NT2/D1 (cell line): Measurements from ENCODE around the gene AURKAIP1.

Experiments used
- SUZ12 ChIP-seq: IDR thresholded peaks from 2 replicates; pipeline ENCODE4 v1.6.1; 2011; ENCODE audit not compliant: insufficient read length, insufficient read depth; ENCODE audit errors: extremely low read depth
- YY1 ChIP-seq: IDR thresholded peaks from 2 replicates; pipeline ENCODE4 v1.6.1; 2011; ENCODE audit not compliant: insufficient read length, insufficient read depth
- ZNF274 ChIP-seq: IDR thresholded peaks from 2 replicates; pipeline ENCODE4 v1.6.1; 2011; ENCODE audit warnings: mild to moderate bottlenecking, low read depth, low read length

GRCh38 chr1:1327291-1327690 is 47.7 kb downstream of the AURKAIP1 start:
- TF ChIP-seq ZNF274 (no peak), YY1 (no peak), SUZ12 (no peak)
